ENCODE measurements around the gene SCN5A. TPM values are rescaled to one million over a fixed set of nuclear protein-coding genes. Genes with fewer than 3 reads are reported as not detected.

The SCN5A gene
- total RNA-seq, 1 experiment from 2014 or later: 0.54 TPM

GRCh38 chr3:38544926-38545325 lies 104.6 kb downstream of the SCN5A start:
- Histone ChIP-seq H3K4me1 (ENCODE audit: insufficient read depth, low read length, poor library complexity, severe bottlenecking) (no peaks in the 10 kb centered on the region), H3K27ac (ENCODE audit: low read depth, low read length, poor library complexity, severe bottlenecking) (no peak overlapping the region), H3K27me3 (replicated peaks; ENCODE audit: insufficient read depth, low read depth, low read length, poor library complexity) (no peaks in the 10 kb centered on the region), H3K4me3 (ENCODE audit: low read depth, low read length, poor library complexity, severe bottlenecking) (no peak overlapping the region), H3K36me3 (ENCODE audit: insufficient read depth, low read length, poor library complexity, severe bottlenecking) (no peaks in the 10 kb centered on the region), H3K9me3 (ENCODE audit: low read depth, low read length, poor library complexity, severe bottlenecking) (no peaks in the 10 kb centered on the region)
- BruUV-seq (replicated peaks): no TSS peak
- intact Hi-C loops (cut with micrococcal nuclease; ENCODE audit: unreplicated experiment): no loop called here
- ChIA-PET CTCF (no interaction called here), POLR2A (ENCODE audit: low non-redundant PET) (no interaction called here)
- TF ChIP-seq EZH2 (IDR thresholded peaks at IDR 0.05; ENCODE audit: borderline replicate concordance, low read depth, low read length, poor library complexity, severe bottlenecking): no peak
- no peak for TF ChIP-seq CTCF (conservative IDR thresholded peaks at IDR 0.05; ENCODE audit: low read depth, low read length)
- DNase-seq (ENCODE audit: low spot score): no peak

- Histone ChIP-seq H3K4me1 (ENCODE audit: insufficient read depth, low read length, poor library complexity, severe bottlenecking) (no peaks in the 10 kb centered on the region), H3K9me3 (ENCODE audit: low read depth, low read length, poor library complexity, severe bottlenecking) (no peaks in the 10 kb centered on the region), H3K27me3 (replicated peaks; ENCODE audit: insufficient read depth, low read depth, low read length, poor library complexity) (no peaks in the 10 kb centered on the region), H3K36me3 (ENCODE audit: insufficient read depth, low read length, poor library complexity, severe bottlenecking) (no peaks in the 10 kb centered on the region), H3K4me3 (ENCODE audit: low read depth, low read length, poor library complexity, severe bottlenecking) (no peak overlapping the region), H3K27ac (ENCODE audit: low read depth, low read length, poor library complexity, severe bottlenecking) (no peak overlapping the region)
- BruUV-seq (replicated peaks): no TSS peak
- TF ChIP-seq EZH2 (IDR thresholded peaks at IDR 0.05; ENCODE audit: borderline replicate concordance, low read depth, low read length, poor library complexity, severe bottlenecking): no peak
- TF ChIP-seq CTCF (conservative IDR thresholded peaks at IDR 0.05; ENCODE audit: low read depth, low read length): no peak
- no peak for DNase-seq (ENCODE audit: low spot score)
- intact Hi-C loops (cut with micrococcal nuclease; ENCODE audit: unreplicated experiment): no loop called here
- ChIA-PET POLR2A (ENCODE audit: low non-redundant PET) (no interaction called here), CTCF (no interaction called here)
These were observed 105.9 kb downstream of the SCN5A start for GRCh38 chr3:38543586-38543985.

GRCh38 chr3:38542401-38543298 lies 106.8 kb downstream of the SCN5A start:
- H3K4me1 ChIP-seq (ENCODE audit: insufficient read depth, low read length, poor library complexity, severe bottlenecking): no peaks in the 10 kb centered on the region
- BruUV-seq (replicated peaks): no TSS peak
- H3K27me3 ChIP-seq (replicated peaks; ENCODE audit: insufficient read depth, low read depth, low read length, poor library complexity): no peaks in the 10 kb centered on the region
- TF ChIP-seq EZH2 (IDR thresholded peaks at IDR 0.05; ENCODE audit: borderline replicate concordance, low read depth, low read length, poor library complexity, severe bottlenecking) (no peak), CTCF (conservative IDR thresholded peaks at IDR 0.05; ENCODE audit: low read depth, low read length) (no peak)
- no peak for DNase-seq (ENCODE audit: low spot score)
- H3K9me3 ChIP-seq (ENCODE audit: low read depth, low read length, poor library complexity, severe bottlenecking): no peaks in the 10 kb centered on the region
- no peaks in the 10 kb centered on the region for H3K36me3 ChIP-seq (ENCODE audit: insufficient read depth, low read length, poor library complexity, severe bottlenecking)
- no peak overlapping the region for H3K27ac ChIP-seq (ENCODE audit: low read depth, low read length, poor library complexity, severe bottlenecking)
- ChIA-PET CTCF (no interaction called here), POLR2A (ENCODE audit: low non-redundant PET) (no interaction called here)
- intact Hi-C loops (cut with micrococcal nuclease; ENCODE audit: unreplicated experiment): no loop called here
- no peak overlapping the region for H3K4me3 ChIP-seq (ENCODE audit: low read depth, low read length, poor library complexity, severe bottlenecking)

All from A673 (cell line).